Measurements from ENCODE around the gene KCNC1.

- TF ChIP-seq CTCF (IDR thresholded peaks at IDR 0.05) (no peak), POLR2A (IDR thresholded peaks at IDR 0.05) (no peak)
These were observed 76.8 kb downstream of the KCNC1 start for GRCh38 chr11:17811352-17811751.

Measured in thyroid gland (tissue), 4 donors.